ENCODE measurements around the gene TRIM72.
"Not testable (repeated sequence)": the region's sequence is repeated elsewhere in the genome, so short reads cannot be mapped to it uniquely, and the experiment has no call there.

The TRIM72 gene

GRCh38 chr16:31213877-31214707 lies at the start of gene TRIM72:
Gene TRIM72 (plus strand): TSS chr16:31214119. CDS start chr16:31214739, 620 bp downstream.
- no peak for FAIRE-seq

- FAIRE-seq, result no peak
Observed at GRCh38 chr16:31167315-31167714, 46.6 kb upstream of the TRIM72 start.

- no peak for FAIRE-seq
Observed at GRCh38 chr16:31168848-31169247, 45.1 kb upstream of the TRIM72 start.

GRCh38 chr16:31170048-31170447 lies 43.9 kb upstream of the TRIM72 start:
- not testable (repeated sequence) for FAIRE-seq

- FAIRE-seq, result no peak
Observed at GRCh38 chr16:31177136-31177535, 36.8 kb upstream of the TRIM72 start.

GRCh38 chr16:31179219-31179746 lies 34.6 kb upstream of the TRIM72 start:
- no peak for FAIRE-seq

- no peak for FAIRE-seq
Observed at GRCh38 chr16:31179747-31180459, 34.0 kb upstream of the TRIM72 start, which contains the start of gene FUS. Gene FUS (plus strand): TSS chr16:31180139. CDS start chr16:31180215, 76 bp downstream.

GRCh38 chr16:31181102-31181830 lies 32.7 kb upstream of the TRIM72 start:
- no peak for FAIRE-seq

GRCh38 chr16:31182391-31182790 lies 31.5 kb upstream of the TRIM72 start:
- no peak for FAIRE-seq

GRCh38 chr16:31183432-31184428 lies 30.2 kb upstream of the TRIM72 start:
- no peak for FAIRE-seq

- no peak for FAIRE-seq
Observed at GRCh38 chr16:31184888-31185287, 29.0 kb upstream of the TRIM72 start.

- no peak for FAIRE-seq
Observed at GRCh38 chr16:31185339-31185738, 28.6 kb upstream of the TRIM72 start.

GRCh38 chr16:31186176-31186575 lies 27.7 kb upstream of the TRIM72 start:
- FAIRE-seq, result no peak

GRCh38 chr16:31186930-31187807 lies 26.8 kb upstream of the TRIM72 start:
- no peak for FAIRE-seq

GRCh38 chr16:31187808-31188189 lies 26.1 kb upstream of the TRIM72 start:
- FAIRE-seq, result no peak

- FAIRE-seq, result no peak
Observed at GRCh38 chr16:31188450-31189411, 25.2 kb upstream of the TRIM72 start.

- FAIRE-seq, result no peak
Observed at GRCh38 chr16:31189412-31189778, 24.5 kb upstream of the TRIM72 start.

GRCh38 chr16:31190061-31190460 lies 23.9 kb upstream of the TRIM72 start:
- no peak for FAIRE-seq

- no peak for FAIRE-seq
Observed at GRCh38 chr16:31190818-31191444, 23.0 kb upstream of the TRIM72 start.
